ENCODE measurements around the gene EIF2AK3.
"Not testable (repeated sequence)": the region's sequence is repeated elsewhere in the genome, so short reads cannot be mapped to it uniquely, and the experiment has no call there.

DNA sequence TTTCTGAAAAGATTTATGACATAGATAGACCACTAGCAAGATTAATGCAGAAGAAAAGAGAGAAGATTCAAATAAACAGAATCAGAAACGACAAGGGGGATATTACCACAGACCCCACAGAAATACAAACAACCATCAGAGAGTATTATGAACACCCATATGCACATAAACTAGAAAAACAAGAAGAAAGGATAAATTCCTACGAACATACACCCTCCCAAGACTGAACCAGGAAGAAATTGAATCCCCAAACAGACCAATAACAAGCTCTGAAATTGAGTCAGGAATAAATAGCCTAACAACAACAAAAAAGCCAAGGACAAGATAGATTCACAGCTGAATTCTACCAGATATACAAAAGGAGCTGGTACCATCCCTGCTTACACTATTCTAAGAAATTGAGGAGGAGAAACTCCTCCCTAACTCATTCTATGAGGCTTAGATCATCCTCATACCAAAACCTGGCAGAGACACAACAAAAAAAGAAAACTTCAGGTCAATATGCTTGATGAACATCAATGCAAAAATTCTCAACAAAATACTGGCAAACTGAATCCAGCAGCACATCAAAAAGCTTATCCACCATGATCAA, 18.1 kb upstream of the EIF2AK3 start:
- TF ChIP-seq, protein P1, sequence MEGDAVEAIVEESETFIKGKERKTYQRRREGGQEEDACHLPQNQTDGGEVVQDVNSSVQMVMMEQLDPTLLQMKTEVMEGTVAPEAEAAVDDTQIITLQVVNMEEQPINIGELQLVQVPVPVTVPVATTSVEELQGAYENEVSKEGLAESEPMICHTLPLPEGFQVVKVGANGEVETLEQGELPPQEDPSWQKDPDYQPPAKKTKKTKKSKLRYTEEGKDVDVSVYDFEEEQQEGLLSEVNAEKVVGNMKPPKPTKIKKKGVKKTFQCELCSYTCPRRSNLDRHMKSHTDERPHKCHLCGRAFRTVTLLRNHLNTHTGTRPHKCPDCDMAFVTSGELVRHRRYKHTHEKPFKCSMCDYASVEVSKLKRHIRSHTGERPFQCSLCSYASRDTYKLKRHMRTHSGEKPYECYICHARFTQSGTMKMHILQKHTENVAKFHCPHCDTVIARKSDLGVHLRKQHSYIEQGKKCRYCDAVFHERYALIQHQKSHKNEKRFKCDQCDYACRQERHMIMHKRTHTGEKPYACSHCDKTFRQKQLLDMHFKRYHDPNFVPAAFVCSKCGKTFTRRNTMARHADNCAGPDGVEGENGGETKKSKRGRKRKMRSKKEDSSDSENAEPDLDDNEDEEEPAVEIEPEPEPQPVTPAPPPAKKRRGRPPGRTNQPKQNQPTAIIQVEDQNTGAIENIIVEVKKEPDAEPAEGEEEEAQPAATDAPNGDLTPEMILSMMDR (IDR thresholded peaks at IDR 0.05) = not testable (repeated sequence)
- TF ChIP-seq POLR2A (IDR thresholded peaks at IDR 0.05) = not testable (repeated sequence)
